Ovary (tissue), 9 donors: Measurements from ENCODE around the gene CADM2. TPM values are rescaled to one million over a fixed set of nuclear protein-coding genes. Genes with fewer than 3 reads are reported as not detected.

Experiments
- DNase-seq, 5 donors: peaks; one replicate each; pipeline ENCODE4 v3.0.0-alpha.2; 2019 to 2020
- H3K27ac ChIP-seq, 2 donors: fragments of 200-600 bp; one replicate each; pipeline versions ENCODE4 v1.5.1 to v1.8.0; 2019 to 2022
- H3K27me3 ChIP-seq: fragments of 200-600 bp; one replicate; pipeline ENCODE4 v1.8.0; 2022
- H3K36me3 ChIP-seq: fragments of 200-600 bp; sonication (generic); one replicate; pipeline ENCODE4 v1.5.1; 2019
- H3K4me1 ChIP-seq: one replicate; pipeline ENCODE4 v1.8.1; 2013; ENCODE audit warnings: mild to moderate bottlenecking, moderate library complexity; ENCODE audit not compliant: insufficient read depth
- H3K4me3 ChIP-seq: fragments of 200-600 bp; sonication (generic); one replicate; pipeline ENCODE4 v1.5.1; 2017
- H3K9me3 ChIP-seq, 2 donors: fragments of 200-600 bp in 1 of 2; sonication (generic) in 1 of 2; one replicate each; pipeline versions ENCODE4 v1.5.1 to v1.8.1; 2013 to 2019; ENCODE audit warnings: mild to moderate bottlenecking in 1 of 2, moderate library complexity in 1 of 2
- CTCF ChIP-seq, 3 donors: fragments of 450-650 bp in 2 of 3; fragments of 200-600 bp in 1 of 3; IDR thresholded peaks; one replicate each; pipeline versions ENCODE4 v1.5.1 to v1.8.0; 2016 to 2022; ENCODE audit warnings: antibody characterized with exemption in 3 of 3, mild to moderate bottlenecking in 1 of 3
- EP300 ChIP-seq: sonication (generic); formaldehyde crosslinking; IDR thresholded peaks from one replicate; pipeline ENCODE4 v1.6.1; 2017; ENCODE audit warnings: antibody characterized with exemption
- POLR2A ChIP-seq: fragments of 450-650 bp; IDR thresholded peaks from one replicate; pipeline ENCODE4 v1.6.1; 2017; ENCODE audit warnings: antibody characterized with exemption, mild to moderate bottlenecking, moderate library complexity
- WGBS, 3 donors: extraction: QIAGEN DNeasy Blood & Tissue Kit in 1 of 3; methylation state at CpG; one replicate each; pipeline versions ENCODE4 v1.1.5 to v1.1.7; 2013 to 2017; 5-methylcytosine and 5-hydroxymethylcytosine counted together
- intact Hi-C, 4 donors: fragments of 100-400 bp; cut with DNase I; formaldehyde crosslinking; loops; one replicate each; pipeline versions ENCODE4 v1.11.0 to v1.15.1; 2022 to 2023
- polyA plus RNA-seq, 2 donors: library from polyadenylated mRNA; stranded (reverse); fragments of 200-250 nt in 1 of 2; fragments of 350-450 nt in 1 of 2; fragmentation: Illumina TruSeq in 1 of 2; extraction: RNeasy Lipid Tissue Mini Kit (QIAGEN cat#74804) in 1 of 2; gene quantifications; one replicate each; pipeline ENCODE4 v1.2.3, GENCODE V29; 2013 to 2014
- total RNA-seq, 7 donors: library from RNA; depleted of rRNA in 2 of 7; stranded (reverse); fragments of >200 nt in 2 of 7; fragmentation: NEBNext Ultra II Directional in 3 of 7; extraction: Animal tissue kit (Norgen Biotek cat#: 25700) in 3 of 7; gene quantifications; one replicate each; pipeline versions ENCODE4 v1.1.0 to v1.2.4, GENCODE V29; 2016 to 2023
- donor health status: DM: no; HTN: no; CAD: no; lungs with moderate emphysema.
- donor health status: DM: no; HTN: no; CAD: no.
- donor health status: Bipolar disorder and iron deficiency.
- donor health status: DM: yes; HTN: yes; CAD: no.
- donor health status: DM: no; HTN: no; CAD: no.
- donor health status: DM: yes; HTN: yes; CAD: no.

CADM2 gene
- total and polyA plus RNA-seq, 9 donors, result 0.20 to 1.9 (median 0.69) TPM

- TF ChIP-seq POLR2A, result no peak
- TF ChIP-seq EP300, result no peak
- TF ChIP-seq CTCF (IDR thresholded peaks at IDR 0.05), result no peak
- intact Hi-C loops, result no loop called here
- Histone ChIP-seq H3K4me3 (no peak overlapping the region), H3K27me3 (no peaks in the 10 kb centered on the region), H3K36me3 (no peaks in the 10 kb centered on the region), H3K4me1 (no peaks in the 10 kb centered on the region), H3K27ac (no peak overlapping the region), H3K9me3 (no peaks in the 10 kb centered on the region)
- 90 to 91% (median 91%) methylated on average over 4 of the region's 4 CpGs for WGBS, 3 donors
- DNase-seq, result no peak
Observed at GRCh38 chr3:85370341-85370740, 411.6 kb downstream of the CADM2 start.

GRCh38 chr3:85376131-85376530, 417.3 kb downstream of the CADM2 start:
- Histone ChIP-seq H3K36me3 (no peaks in the 10 kb centered on the region), H3K9me3 (no peaks in the 10 kb centered on the region), H3K27me3 (no peaks in the 10 kb centered on the region), H3K4me1 (no peaks in the 10 kb centered on the region), H3K27ac (no peak overlapping the region), H3K4me3 (no peak overlapping the region)
- no peak for DNase-seq
- TF ChIP-seq POLR2A, result no peak
- TF ChIP-seq EP300, result no peak
- no peak for TF ChIP-seq CTCF (IDR thresholded peaks at IDR 0.05)
- intact Hi-C loops, result no loop called here

GRCh38 chr3:85377115-85377514, 418.3 kb downstream of the CADM2 start:
- H3K36me3 ChIP-seq, result no peaks in the 10 kb centered on the region
- no peak overlapping the region for H3K27ac ChIP-seq
- no peaks in the 10 kb centered on the region for H3K9me3 ChIP-seq
- no peaks in the 10 kb centered on the region for H3K4me1 ChIP-seq
- no peak for DNase-seq
- 69 to 79% (median 69%) methylated on average over 3 of the region's 3 CpGs for WGBS, 3 donors
- H3K27me3 ChIP-seq, result no peaks in the 10 kb centered on the region
- no peak overlapping the region for H3K4me3 ChIP-seq
- TF ChIP-seq POLR2A (no peak), CTCF (IDR thresholded peaks at IDR 0.05) (no peak), EP300 (no peak)
- intact Hi-C loops, result no loop called here

DNA sequence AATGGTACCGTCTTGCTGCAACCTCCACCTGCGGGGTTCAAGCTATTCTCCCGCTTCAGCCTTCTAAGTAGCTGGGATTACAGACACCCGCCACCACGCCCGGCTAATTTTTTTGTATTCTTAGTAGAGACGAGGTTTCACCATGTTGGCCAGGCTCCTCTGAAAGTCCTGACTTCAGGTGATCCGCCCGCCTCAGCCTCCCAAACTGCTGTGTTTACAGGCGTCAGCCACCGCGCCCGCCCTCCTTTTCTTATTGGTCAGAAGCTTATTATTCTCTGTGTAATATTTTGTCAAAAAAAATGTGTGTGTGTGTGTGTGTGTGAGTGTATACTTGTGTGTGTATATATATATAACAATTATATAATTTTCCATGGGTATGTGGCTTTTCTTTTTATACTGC, 425.6 kb downstream of the CADM2 start:
- intact Hi-C loops, result no loop called here
- no peak for TF ChIP-seq POLR2A
- no peak for TF ChIP-seq EP300
- TF ChIP-seq CTCF (IDR thresholded peaks at IDR 0.05), result no peak
- Histone ChIP-seq H3K4me3 (no peak overlapping the region), H3K36me3 (no peaks in the 10 kb centered on the region), H3K9me3 (no peaks in the 10 kb centered on the region), H3K27ac (no peak overlapping the region), H3K27me3 (no peaks in the 10 kb centered on the region), H3K4me1 (no peaks in the 10 kb centered on the region)
- 95 to 97% (median 95%) methylated on average over 13 of the region's 13 CpGs for WGBS, 3 donors
- DNase-seq, result no peak
